Measurements from ENCODE around the gene VAMP2.
A peak's percentile ranks its signal among the peaks of the same experiment; 100 is the strongest.

The VAMP2 gene

DNA sequence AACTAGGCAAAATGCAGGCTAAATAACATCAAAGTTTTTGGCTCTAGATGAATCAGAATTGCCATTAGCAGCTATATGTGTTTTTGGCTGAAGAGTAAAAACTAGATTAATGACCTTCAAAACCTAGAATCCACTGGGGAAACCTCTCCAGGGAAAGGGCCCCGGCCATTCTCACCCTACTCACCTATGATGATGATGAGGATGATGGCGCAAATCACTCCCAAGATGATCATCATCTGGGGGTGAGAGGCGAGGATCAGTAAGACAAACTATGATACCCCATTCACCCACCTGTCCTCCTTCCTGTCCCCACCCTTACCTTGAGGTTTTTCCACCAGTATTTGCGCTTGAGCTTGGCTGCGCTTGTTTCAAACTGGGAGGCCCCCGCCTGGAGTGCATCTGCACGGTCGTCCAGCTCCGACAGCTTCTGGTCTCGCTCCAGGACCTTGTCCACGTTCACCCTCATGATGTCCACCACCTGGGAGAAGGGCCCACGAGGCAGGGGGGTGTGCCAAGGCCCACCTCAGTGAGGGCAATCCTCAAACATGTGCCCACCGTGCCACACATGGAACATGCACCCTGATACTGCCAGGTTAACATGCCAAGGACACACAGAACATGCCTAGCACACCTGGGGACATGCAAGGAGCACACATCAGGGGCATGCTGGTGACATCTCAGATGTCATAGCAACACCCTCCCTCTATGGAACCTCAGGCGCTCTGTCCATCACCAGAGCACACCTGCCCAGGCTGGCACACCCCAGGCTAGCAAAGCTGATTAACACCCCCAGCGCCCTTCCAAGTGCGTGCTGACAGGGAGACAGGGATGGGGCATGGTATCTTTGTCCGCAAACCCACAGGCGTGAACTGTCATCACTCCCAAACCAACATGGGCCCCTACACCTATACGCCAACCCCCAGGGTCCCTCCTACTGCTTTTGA is 1.2 kb downstream of the VAMP2 start:
- Histone ChIP-seq H3K4me1 (ENCODE audit: control insufficient read depth, insufficient read depth, low read length) (peaks cover 28% of the 10 kb centered on the region), H3K27me3 (ENCODE audit: control insufficient read depth, insufficient read depth, low read length, poor library complexity, severe bottlenecking) (no peaks in the 10 kb centered on the region), H3K9me3 (ENCODE audit: control insufficient read depth, low read length) (no peaks in the 10 kb centered on the region), H3K4me3 (ENCODE audit: insufficient read depth, low read depth, low read length) (peak overlapping the region; percentile 97), H3K27ac (ENCODE audit: insufficient read depth, low read depth, low read length, poor library complexity, severe bottlenecking) (no peak overlapping the region), H3K36me3 (ENCODE audit: control insufficient read depth, insufficient read depth, low read length) (peaks cover 11% of the 10 kb centered on the region)
- 87% methylated on average over 19 of the region's 19 CpGs for WGBS, 2 experiments

DNA sequence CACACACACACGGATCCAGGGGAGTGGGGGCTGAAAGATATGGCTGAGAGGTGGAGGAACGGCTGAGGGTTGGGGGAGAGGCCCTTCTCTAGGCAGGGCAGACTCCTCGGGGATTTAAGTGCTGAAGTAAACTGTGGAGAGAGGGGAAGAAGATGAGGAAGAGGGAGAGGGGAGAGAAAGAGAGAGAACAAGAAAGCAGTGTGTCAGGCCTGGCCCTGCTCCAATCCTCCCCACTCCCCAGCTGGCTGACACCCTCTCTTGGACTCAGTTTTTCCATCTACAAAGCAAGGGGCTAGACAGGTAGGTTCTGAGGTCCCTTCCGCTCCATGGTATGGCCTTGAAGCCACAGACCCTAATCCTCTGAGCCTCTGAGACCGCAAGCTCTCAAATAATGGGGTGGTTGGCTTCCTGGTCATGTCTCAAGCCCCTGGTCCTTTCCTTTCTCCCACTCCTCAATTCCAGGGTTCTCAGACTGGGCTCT is 2.0 kb downstream of the VAMP2 start:
- peaks cover 28% of the 10 kb centered on the region for H3K4me1 ChIP-seq (ENCODE audit: control insufficient read depth, insufficient read depth, low read length)
- no peak overlapping the region for H3K27ac ChIP-seq (ENCODE audit: insufficient read depth, low read depth, low read length, poor library complexity, severe bottlenecking)
- H3K27me3 ChIP-seq (ENCODE audit: control insufficient read depth, insufficient read depth, low read length, poor library complexity, severe bottlenecking): no peaks in the 10 kb centered on the region
- H3K4me3 ChIP-seq (ENCODE audit: insufficient read depth, low read depth, low read length): no peak overlapping the region
- peaks cover 11% of the 10 kb centered on the region for H3K36me3 ChIP-seq (ENCODE audit: control insufficient read depth, insufficient read depth, low read length)
- 91 to 93% methylated on average over 5 of the region's 5 CpGs for WGBS, 2 experiments
- H3K9me3 ChIP-seq (ENCODE audit: control insufficient read depth, low read length): no peaks in the 10 kb centered on the region

DNA sequence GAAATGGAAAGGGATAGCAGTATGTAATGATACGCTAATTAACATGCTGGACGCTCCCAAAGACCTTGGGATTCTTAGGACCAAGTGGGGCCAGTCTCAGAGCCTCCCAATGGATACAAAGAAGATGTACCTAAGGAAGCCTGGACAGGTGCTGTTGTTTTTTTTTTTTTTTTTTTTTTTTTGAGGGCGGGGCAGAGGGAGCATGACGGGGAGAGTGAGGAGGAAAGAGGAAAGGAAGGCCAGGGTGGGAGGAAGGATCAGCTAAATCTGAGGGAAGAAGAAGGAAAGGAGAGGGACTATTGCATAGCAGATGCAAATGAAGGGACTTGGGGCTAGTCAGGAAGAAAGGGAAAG is 2.5 kb downstream of the VAMP2 start:
- 91 to 92% methylated on average over 4 of the region's 4 CpGs for WGBS, 2 experiments
- Histone ChIP-seq H3K36me3 (ENCODE audit: control insufficient read depth, insufficient read depth, low read length) (peaks cover 11% of the 10 kb centered on the region), H3K4me3 (ENCODE audit: insufficient read depth, low read depth, low read length) (no peak overlapping the region), H3K4me1 (ENCODE audit: control insufficient read depth, insufficient read depth, low read length) (peaks cover 28% of the 10 kb centered on the region), H3K27ac (ENCODE audit: insufficient read depth, low read depth, low read length, poor library complexity, severe bottlenecking) (no peak overlapping the region), H3K27me3 (ENCODE audit: control insufficient read depth, insufficient read depth, low read length, poor library complexity, severe bottlenecking) (no peaks in the 10 kb centered on the region), H3K9me3 (ENCODE audit: control insufficient read depth, low read length) (no peaks in the 10 kb centered on the region)

DNA sequence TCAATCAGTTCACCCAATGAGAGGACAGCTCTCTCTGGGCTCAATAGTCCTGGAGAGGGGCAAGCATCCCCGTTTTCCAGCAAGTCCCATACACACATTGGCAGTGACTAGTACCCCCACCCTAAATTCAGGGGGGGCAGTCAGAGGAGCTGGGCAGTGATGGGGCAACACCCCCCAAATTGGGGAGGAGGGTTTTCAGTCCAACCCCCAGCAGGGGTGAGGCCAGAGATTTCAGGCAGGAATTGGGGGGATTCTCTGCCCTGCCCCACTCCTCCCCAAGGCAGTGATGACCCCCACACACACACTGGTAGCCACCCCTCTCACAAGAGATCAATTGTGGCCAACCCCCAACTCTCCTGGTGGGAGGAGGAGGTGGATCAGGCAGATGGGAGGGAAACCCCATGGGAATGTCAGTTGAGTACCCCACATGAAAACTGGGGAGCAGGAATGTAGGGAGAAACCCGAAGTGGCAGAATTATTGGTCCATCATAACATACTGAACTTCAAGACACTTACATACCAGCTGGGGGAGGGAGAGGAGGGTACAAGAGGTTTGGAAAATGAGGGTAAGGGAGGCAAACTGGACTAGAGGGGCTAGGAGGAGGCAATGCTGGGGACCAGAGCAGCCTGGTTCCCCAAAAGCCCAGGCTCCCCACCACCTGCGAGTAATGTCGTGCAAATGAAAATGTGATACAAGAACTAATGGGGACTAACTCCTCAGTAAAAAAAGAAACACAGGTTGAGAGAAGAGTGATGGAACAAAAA is 3.1 kb downstream of the VAMP2 start:
- Histone ChIP-seq H3K36me3 (ENCODE audit: control insufficient read depth, insufficient read depth, low read length) (peaks cover 11% of the 10 kb centered on the region), H3K9me3 (ENCODE audit: control insufficient read depth, low read length) (no peaks in the 10 kb centered on the region), H3K4me1 (ENCODE audit: control insufficient read depth, insufficient read depth, low read length) (peaks cover 30% of the 10 kb centered on the region), H3K4me3 (ENCODE audit: insufficient read depth, low read depth, low read length) (no peak overlapping the region), H3K27ac (ENCODE audit: insufficient read depth, low read depth, low read length, poor library complexity, severe bottlenecking) (no peak overlapping the region), H3K27me3 (ENCODE audit: control insufficient read depth, insufficient read depth, low read length, poor library complexity, severe bottlenecking) (no peaks in the 10 kb centered on the region)
- WGBS, 2 experiments: 92 to 96% methylated on average over 4 of the region's 4 CpGs

DNA sequence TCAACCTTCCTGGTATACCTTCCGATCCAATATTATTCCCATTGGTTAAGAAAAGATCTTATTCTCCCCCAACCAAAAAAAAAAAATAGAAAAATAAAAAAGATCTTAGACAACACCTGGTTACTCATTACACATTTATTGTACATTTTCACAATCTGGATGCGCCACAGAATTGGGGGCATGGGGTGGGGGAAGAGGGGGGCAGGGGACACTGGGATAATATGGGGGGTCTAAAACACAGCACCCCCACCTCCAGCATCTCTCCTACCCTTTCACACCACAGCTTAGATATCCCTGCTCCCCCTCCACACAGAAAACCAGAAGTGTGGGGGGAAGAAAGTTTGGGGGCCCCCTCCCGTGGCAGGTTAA is 3.7 kb downstream of the VAMP2 start:
- Histone ChIP-seq H3K4me3 (ENCODE audit: insufficient read depth, low read depth, low read length) (no peak overlapping the region), H3K36me3 (ENCODE audit: control insufficient read depth, insufficient read depth, low read length) (peaks cover 11% of the 10 kb centered on the region), H3K27ac (ENCODE audit: insufficient read depth, low read depth, low read length, poor library complexity, severe bottlenecking) (no peak overlapping the region), H3K4me1 (ENCODE audit: control insufficient read depth, insufficient read depth, low read length) (peaks cover 28% of the 10 kb centered on the region), H3K9me3 (ENCODE audit: control insufficient read depth, low read length) (no peaks in the 10 kb centered on the region), H3K27me3 (ENCODE audit: control insufficient read depth, insufficient read depth, low read length, poor library complexity, severe bottlenecking) (no peaks in the 10 kb centered on the region)
- WGBS, 2 experiments: 70 to 72% methylated on average over 2 of the region's 3 CpGs

DNA sequence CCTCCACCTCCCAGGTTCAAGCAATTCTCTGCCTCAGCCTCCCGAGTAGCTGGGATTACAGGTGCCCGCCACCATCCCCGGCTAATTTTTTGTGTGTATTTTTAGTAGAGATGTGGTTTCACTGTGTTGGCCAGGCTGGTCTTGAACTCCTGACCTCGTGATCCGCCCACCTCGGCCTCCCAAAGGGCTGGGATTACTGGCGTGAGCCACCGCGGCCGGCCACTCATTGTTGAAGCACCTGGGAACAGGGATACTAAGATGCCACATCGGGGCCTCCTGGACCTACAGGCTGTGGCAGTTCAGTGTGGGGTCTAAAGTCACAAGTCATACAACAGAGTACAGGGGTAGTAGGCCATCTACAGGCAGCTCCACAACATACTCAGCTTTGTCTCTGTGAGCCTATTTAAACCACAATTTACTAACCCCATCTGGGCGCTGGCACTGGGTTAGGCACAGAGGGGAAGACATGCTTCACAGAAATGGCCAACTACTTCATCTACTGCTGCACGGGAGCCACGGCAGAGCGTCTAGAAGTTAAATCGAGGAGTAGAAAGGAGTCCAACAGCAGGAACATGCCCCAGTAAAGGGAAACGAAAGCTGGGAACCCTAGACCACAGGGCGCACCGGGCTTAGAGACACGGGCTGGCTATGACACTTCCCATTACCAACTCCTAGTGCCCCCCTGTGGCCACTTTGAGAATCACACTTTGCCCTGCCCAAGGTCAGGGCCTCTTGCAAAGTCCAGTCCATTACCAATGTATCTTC is 4.3 kb downstream of the VAMP2 start:
- peaks cover 22% of the 10 kb centered on the region for H3K4me1 ChIP-seq (ENCODE audit: control insufficient read depth, insufficient read depth, low read length)
- H3K27ac ChIP-seq (ENCODE audit: insufficient read depth, low read depth, low read length, poor library complexity, severe bottlenecking): peak overlapping the region; percentile 55
- 61 to 66% methylated on average over 20 of the region's 20 CpGs for WGBS, 2 experiments

DNA sequence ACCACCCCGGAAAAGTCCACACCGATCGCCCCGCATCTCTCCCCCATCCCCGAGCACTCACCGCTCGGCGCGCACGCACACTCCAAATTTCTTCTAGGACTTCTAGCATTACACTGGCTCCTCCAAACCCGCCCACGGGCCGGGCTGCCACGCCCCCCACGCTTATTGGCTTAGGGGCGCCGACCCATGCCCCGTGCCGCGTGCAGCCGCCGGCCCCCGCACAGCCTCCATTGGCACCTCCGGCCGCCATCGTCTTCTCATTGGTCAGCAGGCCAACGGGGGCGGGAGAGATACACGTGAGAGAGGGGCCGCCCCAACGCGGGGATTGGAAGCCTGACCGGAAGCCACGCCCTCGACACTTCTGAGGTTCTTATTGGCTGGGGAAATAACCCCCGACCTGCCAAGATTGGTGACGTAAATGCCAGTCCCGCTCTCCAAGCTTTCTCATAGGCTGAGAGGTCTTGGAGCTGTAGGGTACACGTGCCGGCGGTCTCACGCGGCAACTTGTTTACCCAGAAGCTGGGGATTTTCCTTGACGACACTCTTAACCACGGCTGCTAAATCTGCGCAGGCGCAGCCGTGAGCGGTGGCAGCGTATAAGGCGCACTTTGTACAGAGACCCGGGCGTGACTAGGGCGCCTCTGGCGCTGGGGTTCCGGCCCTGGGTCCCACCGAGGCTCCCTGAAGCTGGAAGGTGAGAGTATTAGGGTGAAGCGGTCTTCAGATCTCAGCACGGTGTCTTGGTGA is 6.3 kb downstream of the VAMP2 start:
- peaks cover 25% of the 10 kb centered on the region for H3K4me1 ChIP-seq (ENCODE audit: control insufficient read depth, insufficient read depth, low read length)

More for the DNA sequence above, 4.3 kb downstream of the VAMP2 start:
- Histone ChIP-seq H3K4me3 (ENCODE audit: insufficient read depth, low read depth, low read length) (no peak overlapping the region), H3K9me3 (ENCODE audit: control insufficient read depth, low read length) (no peaks in the 10 kb centered on the region), H3K36me3 (ENCODE audit: control insufficient read depth, insufficient read depth, low read length) (peaks cover 11% of the 10 kb centered on the region), H3K27me3 (ENCODE audit: control insufficient read depth, insufficient read depth, low read length, poor library complexity, severe bottlenecking) (no peaks in the 10 kb centered on the region)

DNA sequence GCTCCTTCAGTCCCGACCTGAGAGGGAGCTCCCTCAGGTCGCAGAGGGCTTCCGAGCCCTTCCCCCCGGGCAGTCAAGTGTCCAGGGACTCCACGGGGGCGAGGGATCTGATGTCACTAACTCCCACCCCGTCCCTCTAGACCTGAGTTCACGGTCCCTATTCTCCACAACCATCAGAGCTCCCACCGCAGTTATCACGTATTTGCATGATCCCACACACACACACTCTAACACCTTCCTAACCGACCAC is 6.8 kb downstream of the VAMP2 start:
- 3% methylated on average over 11 of the region's 11 CpGs for WGBS, 2 experiments

More for the DNA sequence above, 6.3 kb downstream of the VAMP2 start:
- no peaks in the 10 kb centered on the region for H3K9me3 ChIP-seq (ENCODE audit: control insufficient read depth, low read length)
- WGBS, 2 experiments: 0 to 1% methylated on average over 59 of the region's 59 CpGs
- H3K27ac ChIP-seq (ENCODE audit: insufficient read depth, low read depth, low read length, poor library complexity, severe bottlenecking): peak overlapping the region; percentile 95
- peak overlapping the region; percentile 60 for H3K4me3 ChIP-seq (ENCODE audit: insufficient read depth, low read depth, low read length)
- peaks cover 8% of the 10 kb centered on the region for H3K36me3 ChIP-seq (ENCODE audit: control insufficient read depth, insufficient read depth, low read length)
- H3K27me3 ChIP-seq (ENCODE audit: control insufficient read depth, insufficient read depth, low read length, poor library complexity, severe bottlenecking): no peaks in the 10 kb centered on the region

DNA sequence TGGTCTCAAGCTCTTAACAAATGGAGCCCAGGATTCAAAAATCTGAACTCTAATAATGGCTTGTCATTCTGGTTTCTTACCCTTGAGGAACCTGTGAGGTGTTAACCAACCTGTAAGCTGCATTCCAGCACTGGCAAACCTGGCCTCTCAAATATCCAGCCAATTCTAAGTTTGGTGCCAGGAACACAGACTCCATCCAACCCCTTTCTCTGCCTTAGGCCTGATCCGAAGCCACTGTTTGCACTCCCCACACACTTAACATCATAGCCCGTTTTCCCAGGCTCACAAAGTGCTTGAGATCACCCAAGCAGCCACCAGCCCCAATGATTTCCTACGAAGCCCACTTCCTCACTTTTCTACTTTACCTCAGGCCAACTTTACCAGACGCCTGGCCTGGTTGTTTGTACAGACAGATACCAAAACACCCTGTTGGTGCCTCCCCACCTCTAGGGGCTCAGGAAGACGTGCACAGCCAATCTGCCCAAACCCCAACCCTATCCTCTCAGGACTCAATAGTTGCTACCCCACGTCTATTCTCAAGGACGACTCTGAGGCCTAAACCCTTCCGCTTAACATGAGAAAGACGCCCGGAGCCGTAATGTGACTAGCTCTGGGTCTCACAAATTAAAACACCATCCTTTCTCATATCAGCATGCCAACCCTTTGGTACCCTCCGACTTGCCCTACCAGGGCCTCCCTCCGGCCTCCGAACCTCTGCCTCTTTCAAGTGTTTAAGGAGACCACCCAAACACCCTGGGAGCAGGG is 7.3 kb downstream of the VAMP2 start:
- Histone ChIP-seq H3K4me1 (ENCODE audit: control insufficient read depth, insufficient read depth, low read length) (peaks cover 18% of the 10 kb centered on the region), H3K9me3 (ENCODE audit: control insufficient read depth, low read length) (no peaks in the 10 kb centered on the region)
- WGBS, 2 experiments: 53 to 54% methylated on average over 14 of the region's 14 CpGs

More for the DNA sequence above, 6.8 kb downstream of the VAMP2 start:
- H3K9me3 ChIP-seq (ENCODE audit: control insufficient read depth, low read length): no peaks in the 10 kb centered on the region
- peak overlapping the region; percentile 60 for H3K4me3 ChIP-seq (ENCODE audit: insufficient read depth, low read depth, low read length)
- H3K4me1 ChIP-seq (ENCODE audit: control insufficient read depth, insufficient read depth, low read length): peaks cover 20% of the 10 kb centered on the region
- H3K27me3 ChIP-seq (ENCODE audit: control insufficient read depth, insufficient read depth, low read length, poor library complexity, severe bottlenecking): no peaks in the 10 kb centered on the region
- H3K27ac ChIP-seq (ENCODE audit: insufficient read depth, low read depth, low read length, poor library complexity, severe bottlenecking): peak overlapping the region; percentile 83
- peaks cover 3% of the 10 kb centered on the region for H3K36me3 ChIP-seq (ENCODE audit: control insufficient read depth, insufficient read depth, low read length)

More for the DNA sequence above, 7.3 kb downstream of the VAMP2 start:
- no peaks in the 10 kb centered on the region for H3K36me3 ChIP-seq (ENCODE audit: control insufficient read depth, insufficient read depth, low read length)
- no peaks in the 10 kb centered on the region for H3K27me3 ChIP-seq (ENCODE audit: control insufficient read depth, insufficient read depth, low read length, poor library complexity, severe bottlenecking)
- H3K4me3 ChIP-seq (ENCODE audit: insufficient read depth, low read depth, low read length): peak overlapping the region; percentile 60
- peak overlapping the region; percentile 83 for H3K27ac ChIP-seq (ENCODE audit: insufficient read depth, low read depth, low read length, poor library complexity, severe bottlenecking)

Data from ectodermal cell (in vitro differentiated cells).